Measurements from ENCODE around the gene ITGA5.

Gene ITGA5

GRCh38 chr12:54359762-54360351, 59.2 kb downstream of the ITGA5 start:
- no peak for TF ChIP-seq POLR2A (IDR thresholded peaks at IDR 0.05; ENCODE audit: extremely low read depth, insufficient read length)
- no peak for TF ChIP-seq MAX (IDR thresholded peaks at IDR 0.05; ENCODE audit: low read depth, low read length)
- no peak for TF ChIP-seq MYC (IDR thresholded peaks at IDR 0.05; ENCODE audit: low read depth, low read length)
- TF ChIP-seq, protein P1, sequence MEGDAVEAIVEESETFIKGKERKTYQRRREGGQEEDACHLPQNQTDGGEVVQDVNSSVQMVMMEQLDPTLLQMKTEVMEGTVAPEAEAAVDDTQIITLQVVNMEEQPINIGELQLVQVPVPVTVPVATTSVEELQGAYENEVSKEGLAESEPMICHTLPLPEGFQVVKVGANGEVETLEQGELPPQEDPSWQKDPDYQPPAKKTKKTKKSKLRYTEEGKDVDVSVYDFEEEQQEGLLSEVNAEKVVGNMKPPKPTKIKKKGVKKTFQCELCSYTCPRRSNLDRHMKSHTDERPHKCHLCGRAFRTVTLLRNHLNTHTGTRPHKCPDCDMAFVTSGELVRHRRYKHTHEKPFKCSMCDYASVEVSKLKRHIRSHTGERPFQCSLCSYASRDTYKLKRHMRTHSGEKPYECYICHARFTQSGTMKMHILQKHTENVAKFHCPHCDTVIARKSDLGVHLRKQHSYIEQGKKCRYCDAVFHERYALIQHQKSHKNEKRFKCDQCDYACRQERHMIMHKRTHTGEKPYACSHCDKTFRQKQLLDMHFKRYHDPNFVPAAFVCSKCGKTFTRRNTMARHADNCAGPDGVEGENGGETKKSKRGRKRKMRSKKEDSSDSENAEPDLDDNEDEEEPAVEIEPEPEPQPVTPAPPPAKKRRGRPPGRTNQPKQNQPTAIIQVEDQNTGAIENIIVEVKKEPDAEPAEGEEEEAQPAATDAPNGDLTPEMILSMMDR (IDR thresholded peaks at IDR 0.05; ENCODE audit: low read depth, low read length), result no peak
- H3K4me3 ChIP-seq (ENCODE audit: low read depth, low read length), result peak overlapping the region; percentile 63
- no peak for DNase-seq (ENCODE audit: low read depth)

GRCh38 chr12:54358945-54359761, 59.9 kb downstream of the ITGA5 start:
- DNase-seq (ENCODE audit: low read depth), result peak; percentile 99
- peak overlapping the region; percentile 63 for H3K4me3 ChIP-seq (ENCODE audit: low read depth, low read length)
- TF ChIP-seq MAX (IDR thresholded peaks at IDR 0.05; ENCODE audit: low read depth, low read length) (peak; percentile 68; the same call in 1 of the 2 replicates), MYC (IDR thresholded peaks at IDR 0.05; ENCODE audit: low read depth, low read length) (peak; percentile 87), POLR2A (IDR thresholded peaks at IDR 0.05; ENCODE audit: extremely low read depth, insufficient read length) (peak; percentile 20)
- TF ChIP-seq, protein P1 (IDR thresholded peaks at IDR 0.05; ENCODE audit: low read depth, low read length), result no peak

DNA sequence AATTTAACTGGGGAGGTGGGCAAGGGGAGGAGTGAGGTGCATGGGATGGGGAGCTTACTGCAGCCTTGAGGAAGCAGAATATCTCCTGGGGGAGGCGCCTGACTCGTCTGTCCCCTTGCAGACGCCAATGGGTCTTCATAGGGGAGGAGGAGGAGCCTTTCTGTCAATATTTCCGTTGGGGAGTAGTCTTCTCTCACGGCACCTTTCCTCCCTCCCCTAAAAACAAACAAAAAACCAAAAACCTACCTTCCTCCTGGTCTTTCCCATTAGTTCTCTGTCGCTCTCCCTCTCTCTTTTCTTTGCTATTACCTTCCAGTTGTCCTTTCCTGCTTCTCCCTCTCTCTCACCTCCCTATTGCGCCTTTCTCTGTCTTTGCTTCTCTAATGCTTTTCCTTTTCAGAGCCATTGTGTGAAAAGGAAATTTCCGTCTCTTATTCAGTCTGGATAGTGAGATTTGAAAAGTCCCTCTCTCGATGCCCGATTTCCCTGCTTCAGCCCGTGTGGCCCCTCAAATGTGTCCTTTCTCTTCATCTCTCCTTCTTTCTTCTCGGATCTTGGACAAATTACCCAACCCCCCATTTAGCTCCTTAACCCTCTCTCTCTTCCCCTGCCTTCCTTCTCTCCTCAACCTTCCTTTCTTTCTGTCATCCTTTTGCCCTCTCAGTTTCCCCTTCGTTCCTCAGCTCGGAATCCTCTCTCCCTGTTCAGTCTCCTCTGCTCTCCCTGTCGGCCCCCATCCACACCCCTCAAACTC, 60.7 kb downstream of the ITGA5 start:
- H3K4me3 ChIP-seq (ENCODE audit: low read depth, low read length), result peak overlapping the region; percentile 50
- TF ChIP-seq MYC (IDR thresholded peaks at IDR 0.05; ENCODE audit: low read depth, low read length) (no peak), POLR2A (IDR thresholded peaks at IDR 0.05; ENCODE audit: extremely low read depth, insufficient read length) (no peak), MAX (IDR thresholded peaks at IDR 0.05; ENCODE audit: low read depth, low read length) (no peak)
- TF ChIP-seq, protein P1 (IDR thresholded peaks at IDR 0.05; ENCODE audit: low read depth, low read length), result no peak
- peak; percentile 53 for DNase-seq (ENCODE audit: low read depth)

DNA sequence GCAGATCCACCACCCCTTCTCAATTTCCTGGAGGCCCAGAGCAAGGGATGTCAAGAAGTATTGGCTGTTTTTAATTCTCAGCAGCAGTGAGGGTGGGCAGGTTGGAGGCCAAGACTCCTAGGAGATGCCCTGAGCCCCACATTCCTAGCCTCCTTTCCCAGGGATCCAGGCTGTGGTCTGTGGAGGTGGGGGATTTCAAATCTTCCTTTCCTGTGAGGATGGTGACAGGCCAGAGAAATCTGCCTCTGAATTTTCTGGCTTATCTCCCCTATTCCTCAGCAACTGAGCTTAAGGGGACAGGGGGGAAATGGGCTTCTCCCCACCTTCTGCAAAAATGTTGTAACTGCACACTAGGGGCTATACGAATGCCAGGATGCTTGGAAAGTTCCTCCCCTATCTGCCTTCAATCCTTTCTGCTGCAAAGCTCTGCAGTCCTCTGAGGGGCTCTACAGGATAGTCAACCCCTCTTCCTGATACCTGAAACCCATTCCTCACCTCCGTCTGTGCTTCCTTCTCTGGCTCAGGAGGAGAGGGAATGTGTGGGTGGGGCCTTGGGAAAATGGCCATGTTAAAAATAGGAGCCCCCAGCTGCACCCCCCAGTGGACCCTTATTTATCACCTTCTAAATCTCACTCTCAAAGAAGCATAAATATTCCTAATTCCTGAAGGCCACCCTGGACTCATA, 61.4 kb downstream of the ITGA5 start:
- TF ChIP-seq POLR2A (IDR thresholded peaks at IDR 0.05; ENCODE audit: extremely low read depth, insufficient read length), result no peak
- no peak for TF ChIP-seq MYC (IDR thresholded peaks at IDR 0.05; ENCODE audit: low read depth, low read length)
- TF ChIP-seq MAX (IDR thresholded peaks at IDR 0.05; ENCODE audit: low read depth, low read length), result no peak
- TF ChIP-seq, protein P1 (IDR thresholded peaks at IDR 0.05; ENCODE audit: low read depth, low read length), result no peak
- H3K4me3 ChIP-seq (ENCODE audit: low read depth, low read length), result no peak overlapping the region
- no peak for DNase-seq (ENCODE audit: low read depth)

GRCh38 chr12:54356951-54357356, 62.1 kb downstream of the ITGA5 start:
- H3K4me3 ChIP-seq (ENCODE audit: low read depth, low read length), result no peak overlapping the region
- TF ChIP-seq MYC (IDR thresholded peaks at IDR 0.05; ENCODE audit: low read depth, low read length) (no peak), POLR2A (IDR thresholded peaks at IDR 0.05; ENCODE audit: extremely low read depth, insufficient read length) (no peak), MAX (IDR thresholded peaks at IDR 0.05; ENCODE audit: low read depth, low read length) (no peak)
- TF ChIP-seq, protein P1 (IDR thresholded peaks at IDR 0.05; ENCODE audit: low read depth, low read length), result no peak
- DNase-seq (ENCODE audit: low read depth), result no peak

All from NB4 (cell line).